ENCODE results near the gene REL.

GRCh38 chr2:60840880-60841279 is 40.5 kb upstream of the REL start:
- TF ChIP-seq POLR2AphosphoS5 (IDR thresholded peaks at IDR 0.05; ENCODE audit: low read depth, low read length) (peak; percentile 61), POLR2A (IDR thresholded peaks at IDR 0.05; ENCODE audit: low read depth, low read length) (no peak)
